Measurements from ENCODE around the gene AXIN1. TPM values are rescaled to one million over a fixed set of nuclear protein-coding genes. Genes with fewer than 3 reads are reported as not detected.

Gene AXIN1
- total and polyA plus RNA-seq, 9 of the 15 experiments (the other 6 are each of a cell fraction or from before 2014, with no cell fraction given) = 0.42 to 58.0 (median 25.9) TPM

GRCh38 chr16:324451-325334, 27.8 kb downstream of the AXIN1 start (continued):
- TF ChIP-seq ZBTB12 (CRISPR knock-in tag; IDR thresholded peaks at IDR 0.05) (peak; percentile 6; the same call in 1 of the 2 replicates), ESRRA (IDR thresholded peaks at IDR 0.05; ENCODE audit: borderline replicate concordance, low read depth) (peak; percentile 76), TBL1XR1 (IDR thresholded peaks at IDR 0.05; ENCODE audit: low read length in 2 of 2) (peak; percentile 60 to 69; a peak in 3 of 4 replicates), LCOR (CRISPR knock-in tag; IDR thresholded peaks at IDR 0.05) (peak; percentile 43; the same call in 1 of the 2 replicates), POLR2G (IDR thresholded peaks at IDR 0.05; ENCODE audit: low read depth, low read length) (0 out of 2 replicates have a peak, but pooled peaks have one; percentile 19), KDM1A (IDR thresholded peaks at IDR 0.05) (peak in 1 of 2 experiments; percentile 80; a peak in 2 of 4 replicates), NCOR1 (IDR thresholded peaks at IDR 0.05) (peak; percentile 91), POLR3G (IDR thresholded peaks at IDR 0.05; ENCODE audit: extremely low read depth, insufficient read length, insufficient replicate concordance) (no peak), AFF1 (IDR thresholded peaks at IDR 0.05; ENCODE audit: low read depth in 1 of 2, partially characterized antibody in 2 of 2) (peak in 1 of 2 experiments; percentile 56), L3MBTL2 (IDR thresholded peaks at IDR 0.05) (peak; percentile 92), TEAD1 (CRISPR knock-in tag; IDR thresholded peaks at IDR 0.05) (no peak), PRDM10 (IDR thresholded peaks at IDR 0.05; ENCODE audit: partially characterized antibody) (peak; percentile 43), SETDB1 (IDR thresholded peaks at IDR 0.05; ENCODE audit: low read length) (no peak), FOXK2 (conservative IDR thresholded peaks at IDR 0.05 in 1 of 2, IDR thresholded peaks at IDR 0.05 in 1 of 2; ENCODE audit: low read depth in 2 of 2) (peak; percentile 89 to 95), HNRNPH1 (optimal IDR thresholded peaks at IDR 0.05; ENCODE audit: low read depth, low read length) (no peak), POLR2H (tag; IDR thresholded peaks at IDR 0.05; ENCODE audit: low read depth) (no peak), FOSL1 (tag; conservative IDR thresholded peaks at IDR 0.05) (peak; percentile 62), TAF7 (tag; IDR thresholded peaks at IDR 0.05) (no peak)

Data from K562 (cell line).